GM13977 (cell line): ENCODE measurements around the gene KRTAP5-3.

Source experiments
- DNase-seq: peaks from one replicate; pipeline ENCODE4 v3.0.0; 2012; ENCODE audit warnings: low spot score
- in situ Hi-C: fragments of 300-500 bp; cut with MboI; formaldehyde crosslinking; loops from one replicate; pipeline ENCODE4 v1.12.0; 2022; ENCODE audit warnings: low sequenced_read_pairs, low pct_unique_long_range_greater_than_20kb, mixed read lengths, inconsistent platforms; ENCODE audit not compliant: unreplicated experiment
- TF ChIP-seq, protein P1 (sequence below): IDR thresholded peaks from 2 replicates; pipeline ENCODE4 v1.5.1; 2012; ENCODE audit warnings: mild to moderate bottlenecking, control low read depth; ENCODE audit not compliant: insufficient read depth; ENCODE audit errors: extremely low read depth, missing control alignments

The KRTAP5-3 gene

GRCh38 chr11:1566381-1567051 lies 41.7 kb downstream of the KRTAP5-3 start:
- TF ChIP-seq, protein P1, sequence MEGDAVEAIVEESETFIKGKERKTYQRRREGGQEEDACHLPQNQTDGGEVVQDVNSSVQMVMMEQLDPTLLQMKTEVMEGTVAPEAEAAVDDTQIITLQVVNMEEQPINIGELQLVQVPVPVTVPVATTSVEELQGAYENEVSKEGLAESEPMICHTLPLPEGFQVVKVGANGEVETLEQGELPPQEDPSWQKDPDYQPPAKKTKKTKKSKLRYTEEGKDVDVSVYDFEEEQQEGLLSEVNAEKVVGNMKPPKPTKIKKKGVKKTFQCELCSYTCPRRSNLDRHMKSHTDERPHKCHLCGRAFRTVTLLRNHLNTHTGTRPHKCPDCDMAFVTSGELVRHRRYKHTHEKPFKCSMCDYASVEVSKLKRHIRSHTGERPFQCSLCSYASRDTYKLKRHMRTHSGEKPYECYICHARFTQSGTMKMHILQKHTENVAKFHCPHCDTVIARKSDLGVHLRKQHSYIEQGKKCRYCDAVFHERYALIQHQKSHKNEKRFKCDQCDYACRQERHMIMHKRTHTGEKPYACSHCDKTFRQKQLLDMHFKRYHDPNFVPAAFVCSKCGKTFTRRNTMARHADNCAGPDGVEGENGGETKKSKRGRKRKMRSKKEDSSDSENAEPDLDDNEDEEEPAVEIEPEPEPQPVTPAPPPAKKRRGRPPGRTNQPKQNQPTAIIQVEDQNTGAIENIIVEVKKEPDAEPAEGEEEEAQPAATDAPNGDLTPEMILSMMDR: peak; percentile 7
- in situ Hi-C loops: no loop called here
- DNase-seq: no peak

GRCh38 chr11:1565904-1566247 lies 42.4 kb downstream of the KRTAP5-3 start:
- in situ Hi-C loops: no loop called here
- no peak for DNase-seq
- TF ChIP-seq, protein P1: no peak

DNA sequence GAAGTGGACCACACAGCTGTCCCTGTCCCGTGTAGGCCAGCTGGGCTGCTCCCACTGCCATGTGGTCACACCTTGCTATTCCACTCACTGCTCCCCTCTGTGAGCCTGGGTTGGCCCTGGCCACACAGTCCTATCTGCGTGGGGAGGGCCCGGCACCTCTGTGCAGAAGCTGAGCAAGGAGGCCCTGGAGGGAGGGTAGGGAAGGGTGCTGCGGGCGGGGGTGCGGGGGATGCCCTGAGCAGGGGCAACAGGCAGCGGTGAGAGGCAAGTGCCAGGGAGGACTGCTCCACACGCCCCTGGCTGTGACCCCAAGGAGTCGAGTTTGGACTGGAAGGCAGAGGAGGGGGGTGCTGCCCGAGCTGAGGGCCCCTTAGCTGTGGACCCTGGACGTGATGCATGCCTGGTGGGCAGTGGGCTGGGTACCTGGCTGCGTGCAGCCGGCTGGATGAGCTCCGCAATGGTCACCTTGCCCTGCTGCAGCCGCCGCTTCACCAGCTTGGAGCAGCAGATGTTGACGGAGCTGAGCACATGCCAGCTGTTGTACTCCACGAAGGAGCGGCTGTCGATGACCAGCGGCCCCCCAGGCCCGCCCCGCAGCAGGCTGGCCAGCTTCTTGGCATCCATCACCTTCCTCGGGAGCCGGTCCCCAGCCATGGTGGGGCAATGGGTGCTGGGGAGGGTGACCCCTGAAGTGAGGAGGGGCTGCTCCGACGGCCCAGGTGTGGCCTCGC lies 42.9 kb downstream of the KRTAP5-3 start:
- no peak for DNase-seq
- TF ChIP-seq, protein P1: no peak
- in situ Hi-C loops: no loop called here

DNA sequence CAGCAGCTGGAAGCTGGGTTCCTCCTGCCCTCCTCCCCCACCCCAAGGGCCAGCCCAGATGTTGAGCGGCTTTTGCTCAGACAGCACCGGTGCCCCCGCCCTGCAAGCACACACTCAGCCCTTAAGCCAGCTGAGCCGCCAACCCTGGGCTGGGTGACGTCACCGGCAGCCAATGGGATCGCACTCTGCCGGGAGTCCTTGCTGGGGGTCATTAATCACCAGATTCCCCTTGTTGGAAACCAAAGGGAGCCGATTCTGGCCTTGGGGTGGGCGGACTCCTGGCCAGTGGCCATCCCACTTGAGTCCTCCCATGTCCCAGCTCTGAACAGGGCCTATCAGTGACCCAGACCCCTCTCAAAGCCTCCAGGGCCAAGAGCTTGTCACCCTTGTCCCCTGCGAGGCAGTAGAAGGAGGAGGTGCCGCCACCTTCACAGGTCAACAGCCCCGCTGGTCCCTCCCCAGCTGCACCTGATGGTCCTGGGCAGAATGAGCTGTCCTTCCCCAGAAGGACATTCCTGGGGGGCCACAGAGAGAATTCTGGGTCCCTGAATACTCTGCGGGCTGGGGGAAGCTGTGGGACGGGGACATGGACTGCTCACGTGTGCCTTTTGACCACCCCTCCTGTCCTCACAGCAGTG lies 43.6 kb downstream of the KRTAP5-3 start:
- TF ChIP-seq, protein P1: no peak
- DNase-seq: no peak
- in situ Hi-C loops: no loop called here

DNA sequence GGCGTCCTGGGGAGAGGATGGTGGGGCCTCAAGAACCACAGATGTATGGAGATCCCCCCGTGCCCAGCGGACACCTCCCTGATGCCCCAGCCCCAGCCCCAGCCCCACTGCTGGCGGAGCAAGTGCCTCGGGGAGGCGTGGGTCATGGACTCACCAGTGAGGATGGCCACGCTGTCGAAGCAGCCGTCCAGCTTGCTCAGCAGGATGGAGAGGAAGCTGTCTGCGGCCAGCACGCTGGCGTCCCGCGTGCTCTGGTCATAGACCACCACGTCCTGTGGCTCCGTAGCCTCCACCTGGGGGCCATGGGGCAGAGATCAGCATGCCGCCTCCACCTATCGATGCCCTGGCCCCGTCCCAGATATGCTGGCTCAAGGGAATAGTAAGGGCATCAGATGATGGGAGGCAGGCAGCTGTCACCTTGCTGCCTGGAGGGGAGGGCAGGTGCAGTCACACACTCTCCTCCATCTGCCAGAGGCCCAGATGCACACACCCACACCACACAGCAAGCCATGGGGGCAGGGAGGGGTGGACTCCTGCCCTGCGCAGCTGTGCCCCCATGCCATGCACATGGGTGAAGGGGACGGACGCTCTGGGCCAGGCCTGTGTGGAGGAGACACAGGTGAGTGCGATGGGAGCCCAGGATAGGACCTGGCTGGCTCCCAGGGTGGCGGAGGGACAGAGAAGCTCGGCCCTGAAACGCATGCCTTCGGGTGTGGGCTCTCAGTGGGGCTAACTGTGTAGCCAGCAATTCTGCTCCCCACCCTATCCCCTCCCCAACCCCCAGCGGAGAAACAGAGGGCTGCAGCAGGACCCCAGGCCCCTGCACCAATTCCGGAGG lies 44.3 kb downstream of the KRTAP5-3 start:
- in situ Hi-C loops: no loop called here
- TF ChIP-seq, protein P1: no peak
- DNase-seq: no peak

GRCh38 chr11:1563149-1563638 lies 45.1 kb downstream of the KRTAP5-3 start:
- DNase-seq: no peak
- in situ Hi-C loops: no loop called here

More at GRCh38 chr11:1563149-1563638, 45.1 kb downstream of the KRTAP5-3 start:
- TF ChIP-seq, protein P1: no peak
